GM12878 (cell line): ENCODE results near the gene SLC13A2. TPM values are rescaled to one million over a fixed set of nuclear protein-coding genes. Genes with fewer than 3 reads are reported as not detected.

Experiments
- ATAC-seq: fragments of 200-7000 bp; cut with Tn5 transposase; 3 replicates; pipeline ENCODE4 v1.9.1; 2020; ENCODE audit warnings: mild to moderate bottlenecking, moderate library complexity
- BruUV-seq: library from RNA; stranded (reverse); fragments of 400-500 nt; replicated peaks from 2 replicates; lab custom pipeline; 2021; lab: Mats Ljungman, UMichigan
- CTCF ChIA-PET: fragments of 300-600 bp; sonication (Branson Sonifier 250); formaldehyde crosslinking; extraction: SDS; loops from one replicate; lab custom pipeline; 2021; ENCODE audit warnings: inconsistent platforms; lab: Yijun Ruan, JAX
- POLR2A ChIA-PET: fragments of 350-600 bp; formaldehyde crosslinking; extraction: SDS; loops from one replicate; lab custom pipeline; 2021; ENCODE audit warnings: inconsistent platforms; lab: Charles Lee
- RAD21 ChIA-PET: fragments of 300-600 bp; sonication (Branson Sonifier 250); formaldehyde crosslinking; loops from one replicate; lab custom pipeline; 2023; ENCODE audit warnings: antibody characterized with exemption; ENCODE audit not compliant: unreplicated experiment; lab: Charles Lee
- SMC1A ChIA-PET: fragments of 300-600 bp; sonication (Branson Sonifier 250); formaldehyde crosslinking; loops from one replicate; lab custom pipeline; 2023; ENCODE audit not compliant: unreplicated experiment, uncharacterized antibody; lab: Charles Lee
- DNase-seq: peaks from one replicate; pipeline ENCODE4 v3.0.0-alpha.2; 2011; ENCODE audit warnings: low read depth, low spot score
- FAIRE-seq: peaks from 3 replicates; lab custom pipeline; 2011; peaks lifted over from hg19 to GRCh38; lab: Jason Lieb, UNC
- H2AFZ ChIP-seq: 2 replicates; pipeline ENCODE4 v1.6.0; 2011; ENCODE audit warnings: low read depth, low read length, control low read depth; ENCODE audit not compliant: control insufficient read depth
- H3K27ac ChIP-seq: 2 replicates; pipeline ENCODE4 v1.5.1; 2011; ENCODE audit warnings: control low read depth; ENCODE audit not compliant: control insufficient read depth, insufficient read depth
- H3K27me3 ChIP-seq, 2 experiments: replicated peaks in 1 of 2; 2 replicates each; pipeline versions ENCODE4 v1.6.0 to v1.6.1; 2011; ENCODE audit warnings: low read length in 1 of 2; ENCODE audit not compliant: control insufficient read depth in 2 of 2, insufficient read depth in 2 of 2
- H3K36me3 ChIP-seq, 2 experiments: 2 replicates each; pipeline ENCODE4 v1.5.1; 2011; ENCODE audit warnings: low read length in 1 of 2; ENCODE audit not compliant: control insufficient read depth in 2 of 2, insufficient read depth in 2 of 2
- H3K4me1 ChIP-seq: 2 replicates; pipeline ENCODE4 v1.6.1; 2011; ENCODE audit warnings: mild to moderate bottlenecking, low read length, moderate library complexity, mixed read lengths; ENCODE audit not compliant: control insufficient read depth, insufficient read depth
- H3K4me2 ChIP-seq: 2 replicates; pipeline ENCODE4 v1.6.0; 2011; ENCODE audit warnings: control low read depth; ENCODE audit not compliant: control insufficient read depth, insufficient read depth
- H3K4me3 ChIP-seq: fragments of 200-600 bp; sonication (generic); 2 replicates; pipeline ENCODE4 v1.5.1; 2016
- H3K79me2 ChIP-seq: 2 replicates; pipeline ENCODE4 v1.6.0; 2011; ENCODE audit warnings: low read length; ENCODE audit not compliant: control insufficient read depth, insufficient read depth
- H3K9ac ChIP-seq: 2 replicates; pipeline ENCODE4 v1.8.0; 2011; ENCODE audit warnings: low read length, control low read depth, mixed read lengths; ENCODE audit not compliant: control insufficient read depth, insufficient read depth
- H3K9me3 ChIP-seq: replicated peaks from 3 replicates; pipeline ENCODE4 v1.5.1; 2011; ENCODE audit warnings: mild to moderate bottlenecking, low read length; ENCODE audit not compliant: control insufficient read depth, insufficient read depth
- H4K20me1 ChIP-seq: 2 replicates; pipeline ENCODE4 v1.6.0; 2011; ENCODE audit not compliant: control insufficient read depth, insufficient read depth
- CHD2 ChIP-seq: IDR thresholded peaks from 2 replicates; pipeline ENCODE4 v1.6.1; 2011; ENCODE audit warnings: low read depth, low read length, improper control_type of control experiment, borderline replicate concordance
- KDM1A ChIP-seq: fragments of 200-600 bp; sonication (generic); IDR thresholded peaks from 2 replicates; pipeline ENCODE4 v1.6.1; 2016; ENCODE audit warnings: borderline replicate concordance
- POU2F2 ChIP-seq: IDR thresholded peaks from 3 replicates; pipeline ENCODE4 v1.6.1; 2011; ENCODE audit warnings: low read depth, mild to moderate bottlenecking, low read length, borderline replicate concordance
- SMC3 ChIP-seq: IDR thresholded peaks from 2 replicates; pipeline ENCODE4 v1.6.1; 2011; ENCODE audit warnings: low read length, improper control_type of control experiment, borderline replicate concordance
- ZBTB40 ChIP-seq: fragments of 450-650 bp; IDR thresholded peaks from 2 replicates; pipeline ENCODE4 v1.6.1; 2016; ENCODE audit warnings: mild to moderate bottlenecking, moderate library complexity, borderline replicate concordance
- WGBS: methylation state at CpG from one replicate; pipeline ENCODE4 v1.1.6; 2016; ENCODE audit warnings: low lambda C conversion rate; ENCODE audit not compliant: insufficient replicate concordance, insufficient coverage; ENCODE audit errors: missing lambda C conversion rate; 5-methylcytosine and 5-hydroxymethylcytosine counted together
- in situ Hi-C: fragments of 300-500 bp; cut with MboI; formaldehyde crosslinking; loops from 9 replicates; pipeline ENCODE4 v1.14.3; 2018; ENCODE audit warnings: mixed read lengths
- intact Hi-C: fragments of 100-400 bp; cut with micrococcal nuclease; formaldehyde crosslinking; loops from one replicate; pipeline ENCODE4 v1.14.2; 2022; ENCODE audit not compliant: unreplicated experiment
- polyA plus RNA-seq, 11 experiments: library from polyadenylated mRNA; depleted of rRNA in 4 of 11; unstranded in 6 of 11; stranded (reverse) in 5 of 11; fragments of >200 nt; fragmentation: Nextera tagmentation in 4 of 11; fragmentation: Illumina TruSeq in 1 of 11; extraction: Ambion mirVana in 4 of 11; extraction: Trizol in 1 of 11; gene quantifications; 1 replicate in 1 of 11; 2 replicates in 10 of 11; pipeline versions ENCODE4 v1.2.1 to v1.2.3, GENCODE V29; 2011 to 2016; ENCODE audit warnings: inconsistent platforms in 2 of 11, missing spikeins in 2 of 11, low read depth in 1 of 11
- total RNA-seq, 4 experiments: library from RNA; depleted of rRNA in 3 of 4; stranded (reverse); fragments of >200 nt in 3 of 4; fragmentation: Illumina TruSeq in 1 of 4; extraction: Trizol in 1 of 4; gene quantifications; 2 replicates each; pipeline versions ENCODE4 v1.2.1 to v1.2.3, GENCODE V29; 2013 to 2021

The SLC13A2 gene
- total and polyA plus RNA-seq, 10 of the 15 experiments (the other 5 are each of a cell fraction or from before 2014, with no cell fraction given) = 0.03 to 0.13 (median 0.05) TPM; not detected in 6

- FAIRE-seq (no peak), ATAC-seq (no peak), DNase-seq (no peak)
- intact Hi-C loops (no loop called here), in situ Hi-C loops (no loop called here)
- H3K4me3 ChIP-seq = no peak overlapping the region
- no TSS peak for BruUV-seq
- H3K4me2 ChIP-seq = no peak overlapping the region
- H2AFZ ChIP-seq = no peak overlapping the region
- H3K4me1 ChIP-seq = no peaks in the 10 kb centered on the region
- H3K36me3 ChIP-seq = no peaks in the 10 kb centered on the region
- no peak overlapping the region for H3K9ac ChIP-seq
- POLR2A ChIA-PET = interaction anchor here (1.2 kb wide), 1 partner anchor 11 kb away, joined by 3 read pairs; no protein-coding TSS in a partner anchor
- CTCF ChIA-PET = interaction anchor here (1.0 to 4.2 kb wide), 4 partner anchors 11 to 49 kb away, joined by 3 to 59 read pairs (median 3); no protein-coding TSS in a partner anchor
- H4K20me1 ChIP-seq = no peaks in the 10 kb centered on the region
- H3K27me3 ChIP-seq = no peaks in the 10 kb centered on the region
- H3K79me2 ChIP-seq = no peaks in the 10 kb centered on the region
- SMC1A ChIA-PET = interaction anchor here (1.6 kb wide), 1 partner anchor 41 kb away, joined by 6 read pairs; no protein-coding TSS in a partner anchor
- H3K27ac ChIP-seq = no peak overlapping the region
- no peaks in the 10 kb centered on the region for H3K9me3 ChIP-seq
- WGBS = 31% methylated on average over 9 of the region's 9 CpGs
- RAD21 ChIA-PET = interaction anchor here (1.2 to 1.4 kb wide), 2 partner anchors 11 to 35 kb away, joined by 5 read pairs; no protein-coding TSS in a partner anchor
- TF ChIP-seq SMC3 (no peak), KDM1A (no peak), CHD2 (no peak), ZBTB40 (no peak), POU2F2 (no peak)
Measured at GRCh38 chr17:28536532-28537218, 63.2 kb downstream of the SLC13A2 start.
